GM12878 (cell line): ENCODE results near the gene GPR173.

ENCODE experiments used
- ATF2 ChIP-seq: IDR thresholded peaks from 2 replicates; pipeline ENCODE4 v1.6.1; 2012; ENCODE audit warnings: low read length, inconsistent platforms
- CTCF ChIP-seq, 3 experiments: IDR thresholded peaks in 2 of 3; conservative IDR thresholded peaks in 1 of 3; 2 replicates each; pipeline ENCODE4 v1.5.1; 2011; ENCODE audit warnings: low read depth in 3 of 3, low read length in 3 of 3, mild to moderate bottlenecking in 3 of 3, control low read depth in 2 of 3, moderate library complexity in 2 of 3, inconsistent platforms in 1 of 3, mixed read lengths in 1 of 3; ENCODE audit not compliant: control insufficient read depth in 2 of 3, insufficient read depth in 1 of 3; ENCODE audit errors: extremely low read depth in 1 of 3
- FOXK2 ChIP-seq: fragments of 450-650 bp; IDR thresholded peaks from 2 replicates; pipeline ENCODE4 v1.6.1; 2017; ENCODE audit warnings: mild to moderate bottlenecking, moderate library complexity
- MAX ChIP-seq: IDR thresholded peaks from 2 replicates; pipeline ENCODE4 v1.6.1; 2012; ENCODE audit warnings: low read depth, low read length, improper control_type of control experiment
- POLR2A ChIP-seq: IDR thresholded peaks from 2 replicates; pipeline ENCODE4 v1.6.1; 2011; ENCODE audit warnings: low read depth, mild to moderate bottlenecking, low read length
- RB1 ChIP-seq: fragments of 450-650 bp; formaldehyde crosslinking; IDR thresholded peaks from 2 replicates; pipeline ENCODE4 v1.6.1; 2017; ENCODE audit warnings: mild to moderate bottlenecking, borderline replicate concordance
- RELA ChIP-seq: fragments of 450-650 bp; IDR thresholded peaks from 2 replicates; pipeline ENCODE4 v1.8.0; 2014; ENCODE audit warnings: borderline replicate concordance; ENCODE audit not compliant: partially characterized antibody
- SKIL ChIP-seq: fragments of 450-650 bp; IDR thresholded peaks from 2 replicates; pipeline ENCODE4 v1.6.1; 2017; ENCODE audit warnings: mild to moderate bottlenecking, low read depth, inconsistent platforms; ENCODE audit not compliant: poor library complexity, severe bottlenecking
- SMAD1 ChIP-seq: fragments of 450-650 bp; IDR thresholded peaks from 2 replicates; pipeline ENCODE4 v1.6.1; 2018; ENCODE audit warnings: mild to moderate bottlenecking, low read depth; ENCODE audit not compliant: partially characterized antibody
- TAF1 ChIP-seq: IDR thresholded peaks from 2 replicates; pipeline ENCODE4 v1.6.1; 2011; ENCODE audit warnings: mild to moderate bottlenecking, low read depth, low read length, borderline replicate concordance
- TCF12 ChIP-seq: IDR thresholded peaks from 2 replicates; pipeline ENCODE4 v1.6.1; 2011; ENCODE audit warnings: low read depth, mild to moderate bottlenecking, low read length

GRCh38 chrX:53036149-53036548 is 12.4 kb upstream of the GPR173 start:
- TF ChIP-seq TCF12 (no peak), RELA (no peak), RB1 (no peak), POLR2A (no peak), SMAD1 (no peak), ATF2 (no peak), SKIL (no peak), TAF1 (no peak), CTCF (IDR thresholded peaks at IDR 0.05 in 2 of 3, conservative IDR thresholded peaks at IDR 0.05 in 1 of 3; ENCODE audit: control insufficient read depth in 2 of 3, extremely low read depth in 1 of 3, insufficient read depth in 1 of 3, low read depth in 3 of 3, low read length in 3 of 3) (no peak), MAX (no peak), FOXK2 (no peak)
